ENCODE measurements around the gene RNF144A. TPM values are rescaled to one million over a fixed set of nuclear protein-coding genes. Genes with fewer than 3 reads are reported as not detected.

Gene RNF144A
- total and polyA plus RNA-seq, 5 donors, result 4.7 to 14.3 (median 10.3) TPM

DNA sequence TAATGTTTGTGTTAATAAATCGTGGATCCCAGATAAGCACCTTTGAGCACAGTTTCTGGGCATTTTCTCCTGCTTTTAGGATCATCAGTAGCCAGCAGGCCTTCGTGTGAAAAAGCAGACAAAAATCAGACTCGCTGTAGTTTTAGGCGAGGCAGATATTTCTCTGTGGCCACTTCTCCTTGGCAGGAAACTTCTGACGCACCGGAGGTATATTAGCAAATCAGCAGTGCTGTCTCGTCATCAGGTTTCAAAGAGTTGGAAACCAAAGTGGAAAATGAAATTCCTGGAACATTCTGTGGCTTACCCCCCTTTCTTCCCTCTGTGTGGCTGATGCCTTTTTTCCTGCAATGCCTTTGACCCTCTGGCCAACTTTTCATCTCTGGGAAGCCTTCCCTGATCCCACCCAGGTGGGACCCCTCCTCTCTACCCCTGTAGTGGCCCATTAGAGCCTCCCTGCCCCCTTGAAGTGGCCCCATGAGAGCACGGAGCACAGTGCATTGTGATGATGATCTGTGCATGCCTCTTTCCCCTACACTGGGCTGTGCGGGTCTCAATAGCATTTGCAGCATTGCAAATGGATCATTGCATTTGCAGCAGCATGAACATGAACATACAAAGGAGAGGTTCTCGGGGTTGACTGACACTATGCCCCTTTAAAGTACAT is 93.3 kb downstream of the RNF144A start:
- 55% methylated on average over 10 of the region's 10 CpGs for WGBS

DNA sequence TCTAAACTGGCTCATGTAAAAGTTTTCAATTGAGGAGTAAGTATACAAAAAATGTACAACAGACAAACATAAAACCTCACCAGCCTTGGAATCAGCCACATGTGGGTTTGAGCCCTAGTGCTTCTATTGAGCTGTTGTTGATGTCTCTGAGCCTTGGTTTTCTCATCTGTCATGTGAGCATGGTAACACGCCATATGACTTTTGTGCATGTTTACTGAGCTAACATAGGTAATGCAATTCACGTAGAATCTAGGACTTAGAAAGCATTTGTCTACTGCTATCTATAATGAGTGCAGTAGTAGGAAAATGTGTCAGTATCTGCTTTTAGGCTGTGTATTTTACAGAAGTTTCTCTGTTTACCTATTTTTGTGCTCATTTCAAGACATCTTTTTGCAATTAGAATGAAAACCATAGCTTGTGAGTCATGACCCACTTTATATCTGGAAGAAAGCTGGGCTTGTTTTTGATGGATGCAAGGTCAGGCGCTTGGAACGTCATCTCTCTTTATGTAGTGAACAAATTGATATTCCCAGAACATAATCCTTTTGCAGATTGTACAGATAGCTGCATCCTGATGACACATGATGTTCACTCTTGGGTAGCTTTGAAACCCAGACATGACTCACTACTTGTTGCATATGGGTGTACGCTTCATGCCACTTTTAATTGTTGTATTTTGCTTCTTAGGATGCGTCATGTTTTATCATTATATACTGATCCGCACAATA is 94.3 kb downstream of the RNF144A start:
- ATAC-seq, result no peak
- no peak for DNase-seq
- no peak overlapping the region for H3K27ac ChIP-seq (ENCODE audit: low read length)
- H3K27me3 ChIP-seq (ENCODE audit: control insufficient read depth, insufficient read depth), result no peaks in the 10 kb centered on the region
- H3K4me1 ChIP-seq (ENCODE audit: control insufficient read depth, insufficient read depth, low read length), result peaks cover 25% of the 10 kb centered on the region
- intact Hi-C loops (cut with DNase I), result no loop called here
- H3K9me3 ChIP-seq (ENCODE audit: control insufficient read depth, low read length), result no peaks in the 10 kb centered on the region
- no peak overlapping the region for H3K4me3 ChIP-seq (ENCODE audit: low read length)
- 84% methylated on average over 7 of the region's 7 CpGs for WGBS

More for the DNA sequence above, 93.3 kb downstream of the RNF144A start:
- no peak overlapping the region for H3K4me3 ChIP-seq (ENCODE audit: low read length)
- peak in 1 of 2 donors; percentile 27 for ATAC-seq
- peak overlapping the region; percentile 66 for H3K27ac ChIP-seq (ENCODE audit: low read length)
- intact Hi-C loops (cut with DNase I), result no loop called here
- no peak for DNase-seq
- no peaks in the 10 kb centered on the region for H3K9me3 ChIP-seq (ENCODE audit: control insufficient read depth, low read length)
- H3K4me1 ChIP-seq (ENCODE audit: control insufficient read depth, insufficient read depth, low read length), result peaks cover 21% of the 10 kb centered on the region
- H3K27me3 ChIP-seq (ENCODE audit: control insufficient read depth, insufficient read depth), result no peaks in the 10 kb centered on the region

DNA sequence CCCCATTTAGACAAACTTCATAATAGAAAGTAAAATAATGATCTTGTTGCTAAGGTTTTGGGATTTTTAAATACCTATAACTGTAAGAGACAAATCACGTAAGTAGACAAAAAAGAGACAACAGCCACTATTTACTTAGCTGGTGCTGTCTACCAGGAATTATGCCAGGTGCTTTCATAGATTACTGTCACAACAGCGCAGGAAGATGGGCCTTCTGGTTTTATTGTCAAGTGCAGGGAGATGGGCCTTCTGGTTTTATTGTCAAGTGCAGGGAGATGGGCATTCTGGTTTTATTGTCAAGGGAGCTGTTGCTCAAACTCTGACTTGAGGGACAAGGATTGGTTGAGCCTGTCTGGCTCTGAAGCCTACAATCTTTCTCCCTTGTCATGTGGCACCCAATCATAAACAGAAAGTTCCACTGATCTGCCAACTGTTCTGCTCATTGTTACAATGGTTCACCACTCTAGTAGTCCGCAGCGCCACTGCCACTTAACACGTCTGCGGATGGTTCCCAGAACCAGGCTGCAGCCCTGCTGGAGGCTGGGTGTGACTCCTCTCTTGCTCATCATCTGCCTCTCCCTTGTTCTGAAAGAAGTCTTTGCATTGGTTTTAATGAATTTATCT is 95.0 kb downstream of the RNF144A start:
- ATAC-seq, result peak; percentile 2 to 46
- intact Hi-C loops (cut with DNase I), result no loop called here

GRCh38 chr2:7013471-7014160 is 96.4 kb downstream of the RNF144A start:
- 53% methylated on average over 3 of the region's 3 CpGs for WGBS
- intact Hi-C loops (cut with DNase I), result no loop called here
- no peaks in the 10 kb centered on the region for H3K9me3 ChIP-seq (ENCODE audit: control insufficient read depth, low read length)
- no peak overlapping the region for H3K4me3 ChIP-seq (ENCODE audit: low read length)
- DNase-seq (no peak), ATAC-seq (no peak)
- no peaks in the 10 kb centered on the region for H3K27me3 ChIP-seq (ENCODE audit: control insufficient read depth, insufficient read depth)
- H3K27ac ChIP-seq (ENCODE audit: low read length), result no peak overlapping the region
- H3K4me1 ChIP-seq (ENCODE audit: control insufficient read depth, insufficient read depth, low read length), result peaks cover 27% of the 10 kb centered on the region

More for the DNA sequence above, 95.0 kb downstream of the RNF144A start:
- H3K4me1 ChIP-seq (ENCODE audit: control insufficient read depth, insufficient read depth, low read length), result peaks cover 27% of the 10 kb centered on the region
- H3K27me3 ChIP-seq (ENCODE audit: control insufficient read depth, insufficient read depth), result no peaks in the 10 kb centered on the region
- H3K27ac ChIP-seq (ENCODE audit: low read length), result no peak overlapping the region
- no peaks in the 10 kb centered on the region for H3K9me3 ChIP-seq (ENCODE audit: control insufficient read depth, low read length)
- DNase-seq, result peak in 2 of 3 donors; percentile 75 to 77
- H3K4me3 ChIP-seq (ENCODE audit: low read length), result no peak overlapping the region
- 82% methylated on average over 6 of the region's 6 CpGs for WGBS

GRCh38 chr2:7014174-7014640 is 97.0 kb downstream of the RNF144A start:
- H3K4me3 ChIP-seq (ENCODE audit: low read length), result no peak overlapping the region
- no peaks in the 10 kb centered on the region for H3K9me3 ChIP-seq (ENCODE audit: control insufficient read depth, low read length)
- H3K27me3 ChIP-seq (ENCODE audit: control insufficient read depth, insufficient read depth), result no peaks in the 10 kb centered on the region
- WGBS, result 68% methylated on average over 5 of the region's 5 CpGs
- ATAC-seq (no peak), DNase-seq (no peak)
- no peak overlapping the region for H3K27ac ChIP-seq (ENCODE audit: low read length)
- intact Hi-C loops (cut with DNase I), result no loop called here
- H3K4me1 ChIP-seq (ENCODE audit: control insufficient read depth, insufficient read depth, low read length), result peaks cover 25% of the 10 kb centered on the region

DNA sequence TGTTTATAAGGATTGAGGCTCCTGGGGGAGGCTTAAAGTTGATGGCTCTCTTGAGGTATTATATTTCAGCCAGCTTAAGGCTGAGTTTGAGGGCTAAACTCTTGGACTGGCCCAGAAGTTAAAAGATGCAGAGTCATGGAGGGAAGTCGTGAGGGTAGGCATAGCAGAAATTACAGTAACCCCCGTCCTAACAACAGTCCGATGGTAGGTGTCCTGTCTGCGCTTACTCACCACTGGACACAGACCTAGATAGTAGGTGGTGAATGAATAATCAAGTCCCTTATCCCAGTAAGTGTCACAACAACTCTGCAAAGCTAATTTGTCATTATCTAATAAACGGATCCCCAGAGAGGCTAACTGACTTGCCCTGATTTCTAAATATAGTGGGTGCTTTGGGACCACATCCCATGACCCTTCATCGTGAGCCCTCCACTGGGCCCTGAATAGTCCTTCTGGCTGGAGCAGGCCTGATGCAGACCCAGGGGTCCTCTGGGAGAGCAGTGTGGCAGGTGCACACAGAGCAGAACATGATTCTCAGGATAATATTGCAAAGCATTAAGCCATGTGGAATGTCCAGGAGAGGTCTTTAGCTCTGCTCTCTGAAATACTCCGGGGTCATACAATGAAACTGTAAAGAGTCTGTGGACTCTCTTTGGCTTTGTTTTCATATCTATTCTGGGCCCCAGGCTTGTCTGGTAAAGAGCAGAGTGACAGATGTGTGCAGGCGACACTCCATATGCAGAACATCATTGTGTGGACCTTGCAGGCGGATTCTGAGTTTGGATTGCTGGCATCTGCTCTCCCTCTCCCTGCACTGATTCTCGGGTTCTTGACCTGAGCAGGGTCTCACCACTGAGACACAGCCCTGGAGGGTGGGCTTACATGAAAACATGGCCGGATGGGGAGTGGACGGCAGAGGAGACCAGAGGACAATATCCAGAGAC is 98.1 kb downstream of the RNF144A start:
- no peak for DNase-seq
- H3K4me3 ChIP-seq (ENCODE audit: low read length), result no peak overlapping the region
- peak overlapping the region; percentile 91 for H3K27ac ChIP-seq (ENCODE audit: low read length)
- ATAC-seq, result peak; percentile 47 to 65
- peaks cover 21% of the 10 kb centered on the region for H3K4me1 ChIP-seq (ENCODE audit: control insufficient read depth, insufficient read depth, low read length)
- no peaks in the 10 kb centered on the region for H3K27me3 ChIP-seq (ENCODE audit: control insufficient read depth, insufficient read depth)
- WGBS, result 49% methylated on average over 12 of the region's 12 CpGs
- intact Hi-C loops (cut with DNase I), result no loop called here
- H3K9me3 ChIP-seq (ENCODE audit: control insufficient read depth, low read length), result no peaks in the 10 kb centered on the region

DNA sequence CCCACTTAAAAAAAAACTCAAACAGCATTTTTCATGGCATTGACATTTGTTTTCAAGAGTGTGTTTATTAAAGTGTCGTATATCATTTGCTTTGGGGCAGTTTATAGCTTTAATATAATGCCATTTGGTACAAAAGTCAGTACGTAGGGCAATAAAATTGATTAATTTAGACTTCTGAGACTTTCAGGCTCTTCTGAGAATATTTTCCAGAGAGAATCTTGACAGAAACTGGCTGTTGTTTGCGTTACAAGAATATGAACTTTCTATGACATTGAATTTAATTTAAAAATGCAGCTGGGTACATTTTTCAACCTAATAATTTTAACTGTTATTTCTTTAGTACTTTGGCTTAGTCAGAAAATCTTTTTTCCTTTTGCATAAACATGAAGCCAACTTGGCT is 98.9 kb downstream of the RNF144A start:
- WGBS, result 61% methylated on average over 3 of the region's 3 CpGs
- Histone ChIP-seq H3K4me3 (ENCODE audit: low read length) (no peak overlapping the region), H3K9me3 (ENCODE audit: control insufficient read depth, low read length) (no peaks in the 10 kb centered on the region), H3K4me1 (ENCODE audit: control insufficient read depth, insufficient read depth, low read length) (peaks cover 18% of the 10 kb centered on the region), H3K27me3 (ENCODE audit: control insufficient read depth, insufficient read depth) (no peaks in the 10 kb centered on the region), H3K27ac (ENCODE audit: low read length) (no peak overlapping the region)
- DNase-seq (no peak), ATAC-seq (no peak)
- intact Hi-C loops (cut with DNase I), result no loop called here

- Histone ChIP-seq H3K27ac (ENCODE audit: low read length) (no peak overlapping the region), H3K4me3 (ENCODE audit: low read length) (no peak overlapping the region), H3K9me3 (ENCODE audit: control insufficient read depth, low read length) (no peaks in the 10 kb centered on the region), H3K4me1 (ENCODE audit: control insufficient read depth, insufficient read depth, low read length) (peaks cover 18% of the 10 kb centered on the region), H3K27me3 (ENCODE audit: control insufficient read depth, insufficient read depth) (no peaks in the 10 kb centered on the region)
- ATAC-seq (no peak), DNase-seq (no peak)
- 72% methylated on average over 11 of the region's 11 CpGs for whole genome bisulfite sequencing
- intact Hi-C loops (cut with DNase I), result no loop called here
These were observed 99.5 kb downstream of the RNF144A start for GRCh38 chr2:7016601-7017211.

DNA sequence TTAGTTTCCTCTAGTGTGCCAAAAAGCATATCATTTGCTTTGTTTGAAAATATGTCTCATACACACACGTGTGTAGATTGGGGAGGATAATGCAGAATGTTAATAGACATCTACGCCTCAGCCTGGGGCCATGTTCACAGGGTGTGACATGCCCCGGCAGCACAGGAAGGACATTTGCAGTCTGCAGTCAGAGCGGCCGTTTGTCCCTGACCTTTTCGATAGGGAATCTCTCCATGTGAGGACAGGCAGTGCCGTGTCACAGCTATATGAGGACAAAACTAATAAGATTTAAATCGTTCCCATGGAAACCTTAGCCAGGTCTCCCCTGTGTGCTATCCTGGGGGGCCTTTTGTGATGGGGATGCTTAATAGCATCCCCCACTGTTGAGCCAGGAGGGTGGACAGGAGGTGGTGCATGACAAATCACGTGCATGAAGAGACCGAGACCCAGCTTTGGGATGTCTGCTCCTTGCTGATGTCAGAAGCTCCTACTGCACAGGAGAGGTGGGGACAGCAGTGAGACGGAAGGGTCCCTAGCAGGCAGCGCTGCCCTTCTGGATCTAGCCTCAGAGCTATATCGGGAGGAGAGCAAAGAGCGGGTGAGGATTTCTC is 100.6 kb downstream of the RNF144A start:
- Histone ChIP-seq H3K27me3 (ENCODE audit: control insufficient read depth, insufficient read depth) (no peaks in the 10 kb centered on the region), H3K4me3 (ENCODE audit: low read length) (no peak overlapping the region), H3K27ac (ENCODE audit: low read length) (peak overlapping the region; percentile 13), H3K9me3 (ENCODE audit: control insufficient read depth, low read length) (no peaks in the 10 kb centered on the region), H3K4me1 (ENCODE audit: control insufficient read depth, insufficient read depth, low read length) (peaks cover 18% of the 10 kb centered on the region)
- intact Hi-C loops (cut with DNase I), result no loop called here
- ATAC-seq (peak in 1 of 2 donors; percentile 12), DNase-seq (no peak)
- 66% methylated on average over 14 of the region's 14 CpGs for WGBS
